ENCODE measurements around the gene POLR2M. TPM values are rescaled to one million over a fixed set of nuclear protein-coding genes. Genes with fewer than 3 reads are reported as not detected.

POLR2M gene
- polyA plus RNA-seq (ENCODE audit: insufficient read depth in 1 of 5, insufficient read length in 5 of 5, low replicate concordance in 1 of 5) = 10 to 100 TPM; 39.9 to 74.6 (median 49.3) TPM
- long read RNA-seq, donor 1, full-length matches to known transcripts = 33 of 33 reads
- long read RNA-seq, donor 1, partial matches to known transcripts = 0 of 33 reads
- long read RNA-seq, donor 1, other reads (novel, unspliced or antisense) = 0 of 33 reads
- long read RNA-seq, donor 2, full-length matches to known transcripts = 10 of 10 reads
- long read RNA-seq, donor 2, partial matches to known transcripts = 0 of 10 reads
- long read RNA-seq, donor 2, other reads (novel, unspliced or antisense) = 0 of 10 reads
- long read RNA-seq, donor 3, full-length matches to known transcripts = 20 of 20 reads
- long read RNA-seq, donor 3, partial matches to known transcripts = 0 of 20 reads
- long read RNA-seq, donor 3, other reads (novel, unspliced or antisense) = 0 of 20 reads
- long read RNA-seq, donor 4, full-length matches to known transcripts = 22 of 22 reads
- long read RNA-seq, donor 4, partial matches to known transcripts = 0 of 22 reads
- long read RNA-seq, donor 4, other reads (novel, unspliced or antisense) = 0 of 22 reads
- long read RNA-seq, donor 5, full-length matches to known transcripts = 31 of 31 reads
- long read RNA-seq, donor 5, partial matches to known transcripts = 0 of 31 reads
- long read RNA-seq, donor 5, other reads (novel, unspliced or antisense) = 0 of 31 reads
- long read RNA-seq, donor 6, full-length matches to known transcripts = 31 of 31 reads
- long read RNA-seq, donor 6, partial matches to known transcripts = 0 of 31 reads
- long read RNA-seq, donor 6, other reads (novel, unspliced or antisense) = 0 of 31 reads
- long read RNA-seq, donor 7, full-length matches to known transcripts = 18 of 18 reads
- long read RNA-seq, donor 7, partial matches to known transcripts = 0 of 18 reads
- long read RNA-seq, donor 7, other reads (novel, unspliced or antisense) = 0 of 18 reads
- long read RNA-seq, donor 8, full-length matches to known transcripts = 12 of 12 reads
- long read RNA-seq, donor 8, partial matches to known transcripts = 0 of 12 reads
- long read RNA-seq, donor 8, other reads (novel, unspliced or antisense) = 0 of 12 reads

GRCh38 chr15:57706405-57707209 lies at the start of gene POLR2M:
TSS of gene POLR2M (plus strand) at chr15:57706714. CDS start at chr15:57706843, 129 bp downstream.
- peak; percentile 96 to 99 for DNase-seq

- DNase-seq = no peak
These were observed 48.9 kb upstream of the POLR2M start for GRCh38 chr15:57657619-57658018.

GRCh38 chr15:57662091-57662744 lies 44.3 kb upstream of the POLR2M start:
- DNase-seq = no peak

GRCh38 chr15:57662802-57663201 lies 43.7 kb upstream of the POLR2M start:
- no peak for DNase-seq

GRCh38 chr15:57663262-57663661 lies 43.3 kb upstream of the POLR2M start:
- DNase-seq = no peak

GRCh38 chr15:57665194-57665593 lies 41.3 kb upstream of the POLR2M start:
- no peak for DNase-seq

GRCh38 chr15:57665939-57666338 lies 40.6 kb upstream of the POLR2M start:
- no peak for DNase-seq

GRCh38 chr15:57667171-57667849 lies 39.2 kb upstream of the POLR2M start:
- peak; percentile 37 to 59 for DNase-seq

- no peak for DNase-seq
These were observed 38.5 kb upstream of the POLR2M start for GRCh38 chr15:57668016-57668415.

GRCh38 chr15:57671636-57672035 lies 34.9 kb upstream of the POLR2M start:
- DNase-seq = no peak

- DNase-seq = no peak
These were observed 30.9 kb upstream of the POLR2M start for GRCh38 chr15:57675481-57676181.

GRCh38 chr15:57676585-57676984 lies 29.9 kb upstream of the POLR2M start:
- no peak for DNase-seq

GRCh38 chr15:57677204-57677603 lies 29.3 kb upstream of the POLR2M start:
- DNase-seq = no peak

- DNase-seq = no peak
These were observed 26.5 kb upstream of the POLR2M start for GRCh38 chr15:57680021-57680420.

- DNase-seq = no peak
These were observed 25.5 kb upstream of the POLR2M start for GRCh38 chr15:57681011-57681410.

- no peak for DNase-seq
These were observed 23.0 kb upstream of the POLR2M start for GRCh38 chr15:57683481-57683880.

- DNase-seq = no peak
These were observed 21.9 kb upstream of the POLR2M start for GRCh38 chr15:57684491-57685151.

- no peak for DNase-seq
These were observed 21.0 kb upstream of the POLR2M start for GRCh38 chr15:57685306-57686095.
